Measurements from ENCODE around the gene DUSP6.

DUSP6 gene

GRCh38 chr12:89353188-89353822 is 1.0 kb upstream of the DUSP6 start:
- H3K4me3 ChIP-seq (ENCODE audit: low read depth, low read length), result peak overlapping the region; percentile 88
- in situ Hi-C loops (cut with HindIII; ENCODE audit: low sequenced_read_pairs), result no loop called here
- DNase-seq (ENCODE audit: low read depth, low spot score), result peak; percentile 88
- no peak for TF ChIP-seq CTCF (IDR thresholded peaks at IDR 0.05; ENCODE audit: low read depth, low read length)

- no peak for DNase-seq (ENCODE audit: low read depth, low spot score)
- in situ Hi-C loops (cut with HindIII; ENCODE audit: low sequenced_read_pairs), result no loop called here
- TF ChIP-seq CTCF (IDR thresholded peaks at IDR 0.05; ENCODE audit: low read depth, low read length), result no peak
- H3K4me3 ChIP-seq (ENCODE audit: low read depth, low read length), result peak overlapping the region; percentile 88
Observed at GRCh38 chr12:89352242-89352491, 134 bp downstream of the DUSP6 start.

- peak overlapping the region; percentile 88 for H3K4me3 ChIP-seq (ENCODE audit: low read depth, low read length)
- in situ Hi-C loops (cut with HindIII; ENCODE audit: low sequenced_read_pairs), result no loop called here
- no peak for DNase-seq (ENCODE audit: low read depth, low spot score)
- TF ChIP-seq CTCF (IDR thresholded peaks at IDR 0.05; ENCODE audit: low read depth, low read length), result no peak
Observed at GRCh38 chr12:89351489-89352241, 636 bp downstream of the DUSP6 start.

DNA sequence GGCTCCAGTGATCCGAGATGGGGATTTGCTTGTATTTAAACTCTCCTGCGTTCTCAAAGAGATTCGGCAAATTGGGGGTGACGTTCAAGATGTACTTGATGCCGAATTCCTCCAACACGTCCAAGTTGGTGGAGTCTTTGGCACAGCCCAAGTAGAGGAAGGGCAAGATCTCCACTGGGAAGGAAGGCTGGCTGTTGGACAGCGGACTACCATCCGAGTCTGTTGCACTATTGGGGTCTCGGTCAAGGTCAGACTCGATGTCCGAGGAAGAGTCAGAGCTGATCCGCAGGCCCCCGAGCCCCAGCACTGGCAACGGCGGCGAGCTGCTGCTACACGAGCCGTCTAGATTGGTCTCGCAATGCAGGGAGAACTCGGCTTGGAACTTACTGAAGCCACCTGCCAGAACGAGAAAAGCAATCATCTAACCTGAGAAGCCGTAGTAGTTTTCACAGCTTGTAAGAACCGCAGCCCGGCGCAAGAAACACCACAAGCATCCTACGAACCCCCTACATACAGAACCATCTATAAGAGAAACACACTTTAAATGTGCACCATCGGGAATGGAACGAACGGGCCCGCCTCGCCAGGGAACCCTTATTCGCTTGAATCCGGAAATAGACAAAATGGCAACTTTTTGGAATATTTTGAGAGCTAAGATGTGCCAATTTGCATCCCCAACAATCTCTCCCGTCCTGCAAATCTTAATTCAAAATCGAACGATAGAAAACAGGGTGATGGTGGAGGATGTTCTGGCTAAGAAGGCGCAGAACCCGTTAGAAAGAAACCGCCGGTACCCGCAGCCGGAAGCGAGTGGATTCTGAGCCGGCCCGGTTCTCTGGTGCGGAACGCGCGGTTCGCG is 1.4 kb downstream of the DUSP6 start:
- peak overlapping the region; percentile 88 for H3K4me3 ChIP-seq (ENCODE audit: low read depth, low read length)
- peak; percentile 34 for DNase-seq (ENCODE audit: low read depth, low spot score)
- TF ChIP-seq CTCF (IDR thresholded peaks at IDR 0.05; ENCODE audit: low read depth, low read length), result no peak

DNA sequence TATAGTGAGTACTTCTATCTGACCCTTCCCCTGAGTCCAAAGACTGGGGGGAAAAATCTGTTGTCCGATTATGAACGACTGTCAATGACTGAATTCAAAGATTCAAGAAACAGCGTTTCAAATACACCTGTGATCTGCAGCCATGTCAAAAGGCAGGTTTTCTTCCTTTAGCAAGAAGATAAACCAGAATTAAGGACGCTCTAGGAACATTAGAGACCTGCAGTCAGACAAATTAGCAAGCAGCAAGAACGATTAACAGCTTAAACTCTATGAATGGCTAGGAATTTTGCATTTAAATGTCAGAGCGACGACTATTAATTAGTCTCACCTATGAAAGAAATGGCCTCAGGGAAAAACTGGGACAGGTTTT is 2.1 kb downstream of the DUSP6 start:
- DNase-seq (ENCODE audit: low read depth, low spot score), result no peak
- TF ChIP-seq CTCF (IDR thresholded peaks at IDR 0.05; ENCODE audit: low read depth, low read length), result no peak
- in situ Hi-C loops (cut with HindIII; ENCODE audit: low sequenced_read_pairs), result no loop called here
- H3K4me3 ChIP-seq (ENCODE audit: low read depth, low read length), result peak overlapping the region; percentile 88

More for the DNA sequence above, 1.4 kb downstream of the DUSP6 start:
- in situ Hi-C loops (cut with HindIII; ENCODE audit: low sequenced_read_pairs), result no loop called here

GRCh38 chr12:89349814-89350213 is 2.5 kb downstream of the DUSP6 start:
- in situ Hi-C loops (cut with HindIII; ENCODE audit: low sequenced_read_pairs), result no loop called here
- H3K4me3 ChIP-seq (ENCODE audit: low read depth, low read length), result peak overlapping the region; percentile 88
- TF ChIP-seq CTCF (IDR thresholded peaks at IDR 0.05; ENCODE audit: low read depth, low read length), result no peak
- DNase-seq (ENCODE audit: low read depth, low spot score), result peak; percentile 74
